Suprapubic skin (tissue), 4 donors: Measurements from ENCODE around the gene MFAP4. TPM values are rescaled to one million over a fixed set of nuclear protein-coding genes. Genes with fewer than 3 reads are reported as not detected.

Experiments
- DNase-seq, 2 donors: peaks; one replicate each; pipeline ENCODE4 v3.0.0-alpha.2; 2019; ENCODE audit warnings: low spot score in 2 of 2
- H3K27ac ChIP-seq: fragments of 200-600 bp; sonication (generic); one replicate; pipeline ENCODE4 v1.5.1; 2019
- H3K27me3 ChIP-seq: fragments of 200-600 bp; sonication (generic); one replicate; pipeline ENCODE4 v1.5.1; 2019
- H3K36me3 ChIP-seq: fragments of 200-600 bp; sonication (generic); one replicate; pipeline ENCODE4 v1.5.1; 2019
- H3K4me1 ChIP-seq: fragments of 200-600 bp; sonication (generic); one replicate; pipeline ENCODE4 v1.5.1; 2019
- H3K4me3 ChIP-seq: fragments of 200-600 bp; sonication (generic); one replicate; pipeline ENCODE4 v1.5.1; 2019; ENCODE audit warnings: mild to moderate bottlenecking
- H3K9me3 ChIP-seq: fragments of 200-600 bp; sonication (generic); one replicate; pipeline ENCODE4 v1.5.1; 2019
- CTCF ChIP-seq, 2 donors: fragments of 200-600 bp in 1 of 2; fragments of 450-650 bp in 1 of 2; sonication (generic) in 1 of 2; IDR thresholded peaks; one replicate each; pipeline ENCODE4 v1.5.1; 2016 to 2019; ENCODE audit warnings: antibody characterized with exemption in 2 of 2, mild to moderate bottlenecking in 1 of 2, moderate library complexity in 1 of 2
- EP300 ChIP-seq: sonication (generic); formaldehyde crosslinking; IDR thresholded peaks from one replicate; pipeline ENCODE4 v1.6.1; 2017; ENCODE audit warnings: antibody characterized with exemption
- POLR2A ChIP-seq, 2 donors: fragments of 450-650 bp; IDR thresholded peaks; one replicate each; pipeline ENCODE4 v1.6.1; 2017; ENCODE audit warnings: antibody characterized with exemption in 2 of 2, mild to moderate bottlenecking in 2 of 2, moderate library complexity in 2 of 2
- POLR2AphosphoS5 ChIP-seq, 3 donors: sonication (generic); formaldehyde crosslinking; IDR thresholded peaks; one replicate each; pipeline ENCODE4 v1.6.1; 2017; ENCODE audit warnings: antibody characterized with exemption in 3 of 3
- WGBS: methylation state at CpG from one replicate; pipeline ENCODE4 v1.1.5; 2018; 5-methylcytosine and 5-hydroxymethylcytosine counted together
- total RNA-seq, 4 donors: library from RNA; depleted of rRNA; stranded (reverse); fragments of >200 nt; gene quantifications; one replicate each; pipeline ENCODE4 v1.1.0, GENCODE V29; 2016

The MFAP4 gene
- total RNA-seq, 4 donors from 2014 or later, result 14.9 to 27.8 (median 24.9) TPM

GRCh38 chr17:19404264-19404663 is 17.3 kb upstream of the MFAP4 start:
- H3K36me3 ChIP-seq, result no peaks in the 10 kb centered on the region
- WGBS, result 83% methylated on average over 1 of the region's 1 CpG
- no peak overlapping the region for H3K4me3 ChIP-seq
- H3K27me3 ChIP-seq, result no peaks in the 10 kb centered on the region
- no peak overlapping the region for H3K27ac ChIP-seq
- DNase-seq, result no peak
- peaks cover 7% of the 10 kb centered on the region for H3K4me1 ChIP-seq
- no peaks in the 10 kb centered on the region for H3K9me3 ChIP-seq
- no peak for TF ChIP-seq CTCF (IDR thresholded peaks at IDR 0.05)
- no peak for TF ChIP-seq EP300
- no peak for TF ChIP-seq POLR2A (IDR thresholded peaks at IDR 0.05)
- no peak for TF ChIP-seq POLR2AphosphoS5 (IDR thresholded peaks at IDR 0.05)

- no peak overlapping the region for H3K27ac ChIP-seq
- TF ChIP-seq POLR2A (IDR thresholded peaks at IDR 0.05) (no peak), CTCF (IDR thresholded peaks at IDR 0.05) (no peak), EP300 (no peak), POLR2AphosphoS5 (IDR thresholded peaks at IDR 0.05) (no peak)
- no peak for DNase-seq
- no peaks in the 10 kb centered on the region for H3K27me3 ChIP-seq
- H3K4me3 ChIP-seq, result no peak overlapping the region
- no peaks in the 10 kb centered on the region for H3K9me3 ChIP-seq
- H3K4me1 ChIP-seq, result peaks cover 19% of the 10 kb centered on the region
- H3K36me3 ChIP-seq, result no peaks in the 10 kb centered on the region
- whole genome bisulfite sequencing, result 95% methylated on average over 4 of the region's 4 CpGs
Measured at GRCh38 chr17:19403021-19403420, 16.0 kb upstream of the MFAP4 start.

GRCh38 chr17:19402171-19402570 is 15.2 kb upstream of the MFAP4 start:
- Histone ChIP-seq H3K4me1 (peaks cover 25% of the 10 kb centered on the region), H3K27ac (peak overlapping the region; percentile 10), H3K4me3 (no peak overlapping the region), H3K27me3 (no peaks in the 10 kb centered on the region), H3K36me3 (no peaks in the 10 kb centered on the region), H3K9me3 (no peaks in the 10 kb centered on the region)
- TF ChIP-seq CTCF (IDR thresholded peaks at IDR 0.05), result no peak
- DNase-seq, result no peak
- WGBS, result 68% methylated on average over 1 of the region's 1 CpG

- Histone ChIP-seq H3K27me3 (no peaks in the 10 kb centered on the region), H3K27ac (no peak overlapping the region), H3K9me3 (no peaks in the 10 kb centered on the region), H3K4me3 (no peak overlapping the region), H3K36me3 (no peaks in the 10 kb centered on the region), H3K4me1 (peaks cover 25% of the 10 kb centered on the region)
- no peak for TF ChIP-seq POLR2A (IDR thresholded peaks at IDR 0.05)
- no peak for TF ChIP-seq CTCF (IDR thresholded peaks at IDR 0.05)
- no peak for TF ChIP-seq EP300
- TF ChIP-seq POLR2AphosphoS5 (IDR thresholded peaks at IDR 0.05), result no peak
- 73% methylated on average over 8 of the region's 8 CpGs for WGBS
- no peak for DNase-seq
Measured at GRCh38 chr17:19401321-19402010, 14.5 kb upstream of the MFAP4 start.

- TF ChIP-seq CTCF (IDR thresholded peaks at IDR 0.05) (no peak), POLR2A (IDR thresholded peaks at IDR 0.05) (no peak), POLR2AphosphoS5 (IDR thresholded peaks at IDR 0.05) (no peak), EP300 (no peak)
- no peak overlapping the region for H3K27ac ChIP-seq
- 97% methylated on average over 3 of the region's 3 CpGs for WGBS
Measured at GRCh38 chr17:19399750-19400450, 12.9 kb upstream of the MFAP4 start.

More at GRCh38 chr17:19399750-19400450, 12.9 kb upstream of the MFAP4 start:
- Histone ChIP-seq H3K4me1 (peaks cover 25% of the 10 kb centered on the region), H3K9me3 (no peaks in the 10 kb centered on the region), H3K27me3 (no peaks in the 10 kb centered on the region), H3K4me3 (no peak overlapping the region), H3K36me3 (no peaks in the 10 kb centered on the region)
- peak in 1 of 2 donors; percentile 48 for DNase-seq
